DOHH2 (cell line): ENCODE data around the gene CASP9.

Experiments
- H3F3A ChIP-seq: fragments of 200-600 bp; sonication (generic), shearing (Covaris generic); 2 replicates; pipeline ENCODE4 v1.6.0; 2016; ENCODE audit warnings: antibody characterized with exemption, mild to moderate bottlenecking; ENCODE audit not compliant: control insufficient read depth, insufficient read depth
- H3K27ac ChIP-seq: fragments of 200-600 bp; sonication (generic); 2 replicates; pipeline ENCODE4 v1.5.1; 2014; ENCODE audit warnings: low read depth, mild to moderate bottlenecking, low read length, moderate library complexity
- H3K27me3 ChIP-seq: fragments of 200-600 bp; sonication (generic); 2 replicates; pipeline ENCODE4 v1.6.1; 2014; ENCODE audit warnings: mild to moderate bottlenecking, low read length, mixed read lengths; ENCODE audit not compliant: control insufficient read depth
- H3K36me3 ChIP-seq: fragments of 200-600 bp; sonication (generic); 2 replicates; pipeline ENCODE4 v1.6.1; 2014; ENCODE audit warnings: mild to moderate bottlenecking, low read length, moderate library complexity, mixed read lengths; ENCODE audit not compliant: control insufficient read depth
- H3K4me1 ChIP-seq: fragments of 200-600 bp; sonication (generic); 2 replicates; pipeline ENCODE4 v1.6.1; 2014; ENCODE audit warnings: mild to moderate bottlenecking, low read length, mixed read lengths; ENCODE audit not compliant: control insufficient read depth
- H3K4me2 ChIP-seq: fragments of 200-600 bp; sonication (generic); 2 replicates; pipeline ENCODE4 v1.6.0; 2014; ENCODE audit warnings: mild to moderate bottlenecking, low read length, moderate library complexity
- H3K4me3 ChIP-seq: fragments of 200-600 bp; sonication (generic); 2 replicates; pipeline ENCODE4 v1.5.1; 2014; ENCODE audit warnings: mild to moderate bottlenecking, low read length, mixed read lengths
- H3K79me2 ChIP-seq: fragments of 200-600 bp; sonication (generic); 2 replicates; pipeline ENCODE4 v1.6.1; 2014; ENCODE audit warnings: mild to moderate bottlenecking, low read length, mixed read lengths; ENCODE audit not compliant: control insufficient read depth
- H3K9me2 ChIP-seq: fragments of 200-600 bp; sonication (generic); replicated peaks from 2 replicates; pipeline ENCODE4 v1.6.1; 2014; ENCODE audit warnings: mild to moderate bottlenecking, low read length, mixed read lengths; ENCODE audit not compliant: control insufficient read depth
- H3K9me3 ChIP-seq: fragments of 200-600 bp; sonication (generic); 2 replicates; pipeline ENCODE4 v1.6.1; 2014; ENCODE audit warnings: antibody characterized with exemption, low read length, mixed read lengths; ENCODE audit not compliant: control insufficient read depth, insufficient read depth
- H4K20me1 ChIP-seq: fragments of 200-600 bp; sonication (generic); 2 replicates; pipeline ENCODE4 v1.6.0; 2014; ENCODE audit warnings: low read depth, mild to moderate bottlenecking, antibody characterized with exemption, low read length, moderate library complexity; ENCODE audit not compliant: control insufficient read depth, insufficient read depth
- CTCF ChIP-seq: fragments of 200-600 bp; sonication (generic); IDR thresholded peaks from one replicate; pipeline ENCODE4 v1.5.1; 2014; ENCODE audit warnings: antibody characterized with exemption, mild to moderate bottlenecking, low read depth, low read length; ENCODE audit not compliant: poor library complexity, severe bottlenecking
- EZH2phosphoT487 ChIP-seq: fragments of 200-600 bp; sonication (generic); IDR thresholded peaks from 2 replicates; pipeline ENCODE4 v1.6.1; 2017; ENCODE audit warnings: borderline replicate concordance, mild to moderate bottlenecking, antibody characterized with exemption, low read length, moderate library complexity, mixed read lengths

Gene CASP9

GRCh38 chr1:15568387-15569073 is 44.5 kb upstream of the CASP9 start:
- peaks cover 52% of the 10 kb centered on the region for H3K36me3 ChIP-seq
- no peaks in the 10 kb centered on the region for H3K9me2 ChIP-seq
- H3K4me3 ChIP-seq: no peak overlapping the region
- no peaks in the 10 kb centered on the region for H3K27me3 ChIP-seq
- no peak overlapping the region for H3K27ac ChIP-seq
- no peaks in the 10 kb centered on the region for H4K20me1 ChIP-seq
- H3K9me3 ChIP-seq: no peaks in the 10 kb centered on the region
- no peak overlapping the region for H3K4me2 ChIP-seq
- H3K79me2 ChIP-seq: no peaks in the 10 kb centered on the region
- no peak for TF ChIP-seq EZH2phosphoT487
- H3F3A ChIP-seq: peaks cover 20% of the 10 kb centered on the region
- peaks cover 35% of the 10 kb centered on the region for H3K4me1 ChIP-seq

- Histone ChIP-seq H3K36me3 (peaks cover 30% of the 10 kb centered on the region), H3K4me1 (peaks cover 7% of the 10 kb centered on the region), H3K27ac (no peak overlapping the region), H3K4me2 (no peak overlapping the region), H3K4me3 (no peak overlapping the region), H3K27me3 (no peaks in the 10 kb centered on the region), H3K9me3 (no peaks in the 10 kb centered on the region), H3K9me2 (no peaks in the 10 kb centered on the region), H4K20me1 (no peaks in the 10 kb centered on the region), H3F3A (peaks cover 4% of the 10 kb centered on the region; the same call in 1 of the 2 replicates), H3K79me2 (no peaks in the 10 kb centered on the region)
- TF ChIP-seq EZH2phosphoT487 (no peak), CTCF (no peak)
Observed at GRCh38 chr1:15559189-15559810, 35.3 kb upstream of the CASP9 start.

- no peak overlapping the region for H3K27ac ChIP-seq
- no peaks in the 10 kb centered on the region for H3F3A ChIP-seq
- no peak overlapping the region for H3K4me2 ChIP-seq
- H3K4me1 ChIP-seq: no peaks in the 10 kb centered on the region
- H3K4me3 ChIP-seq: no peak overlapping the region
- no peaks in the 10 kb centered on the region for H3K9me3 ChIP-seq
- H4K20me1 ChIP-seq: no peaks in the 10 kb centered on the region
- TF ChIP-seq EZH2phosphoT487 (no peak), CTCF (no peak)
- peaks cover 24% of the 10 kb centered on the region for H3K36me3 ChIP-seq
- H3K27me3 ChIP-seq: no peaks in the 10 kb centered on the region
- H3K9me2 ChIP-seq: no peaks in the 10 kb centered on the region
- no peaks in the 10 kb centered on the region for H3K79me2 ChIP-seq
Observed at GRCh38 chr1:15558516-15558915, 34.5 kb upstream of the CASP9 start.

- Histone ChIP-seq H3K4me2 (no peak overlapping the region), H3K9me3 (no peaks in the 10 kb centered on the region), H3K27me3 (no peaks in the 10 kb centered on the region), H3K4me3 (no peak overlapping the region), H3K79me2 (no peaks in the 10 kb centered on the region), H3K27ac (no peak overlapping the region), H4K20me1 (no peaks in the 10 kb centered on the region), H3K36me3 (peaks cover 19% of the 10 kb centered on the region), H3F3A (no peaks in the 10 kb centered on the region), H3K9me2 (no peaks in the 10 kb centered on the region), H3K4me1 (no peaks in the 10 kb centered on the region)
- TF ChIP-seq EZH2phosphoT487: no peak
- TF ChIP-seq CTCF: no peak
Observed at GRCh38 chr1:15557594-15557993, 33.6 kb upstream of the CASP9 start.
